GM04503 (cell line): Measurements from ENCODE around the gene GRHL1.
"Not testable (repeated sequence)": the region's sequence is repeated elsewhere in the genome, so short reads cannot be mapped to it uniquely, and the experiment has no call there.

Source experiments
- DNase-seq: peaks from one replicate; pipeline ENCODE4 v3.0.0-alpha.2; 2012; ENCODE audit warnings: low read depth

GRHL1 gene

GRCh38 chr2:10026940-10027569 lies 75.6 kb downstream of the GRHL1 start:
- no peak for DNase-seq

- DNase-seq, result no peak
These were observed 76.3 kb downstream of the GRHL1 start for GRCh38 chr2:10027660-10028330.

DNA sequence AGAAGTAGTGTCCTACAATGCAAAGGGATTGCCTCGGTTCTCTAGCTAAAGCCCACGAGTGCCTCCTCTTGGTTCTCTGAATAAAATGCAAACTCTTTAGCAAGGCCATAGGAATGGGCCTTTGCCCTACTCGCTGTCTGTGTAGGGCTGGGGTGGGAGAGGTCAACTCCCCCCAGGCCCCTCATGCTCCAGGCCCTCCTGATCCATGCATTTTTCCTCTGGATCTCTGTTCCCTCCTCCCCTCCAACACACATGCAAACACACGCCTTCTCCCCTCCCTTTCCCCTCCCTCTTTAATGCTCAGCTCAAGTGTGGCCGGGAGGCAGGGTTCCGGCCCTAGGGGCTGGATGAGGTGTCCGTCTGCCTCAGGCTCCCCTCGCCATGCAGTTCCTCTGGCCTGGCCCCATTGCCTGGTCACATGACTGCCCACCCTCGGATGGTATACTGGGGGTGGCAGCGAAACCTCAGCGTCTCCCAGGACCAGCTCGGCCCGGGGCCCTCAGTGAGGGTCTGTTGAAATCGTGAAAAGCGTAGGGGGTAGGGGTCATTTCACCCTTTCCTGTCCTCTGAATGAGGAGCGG lies 77.0 kb downstream of the GRHL1 start:
- no peak for DNase-seq

- no peak for DNase-seq
These were observed 77.7 kb downstream of the GRHL1 start for GRCh38 chr2:10028988-10029874.

DNA sequence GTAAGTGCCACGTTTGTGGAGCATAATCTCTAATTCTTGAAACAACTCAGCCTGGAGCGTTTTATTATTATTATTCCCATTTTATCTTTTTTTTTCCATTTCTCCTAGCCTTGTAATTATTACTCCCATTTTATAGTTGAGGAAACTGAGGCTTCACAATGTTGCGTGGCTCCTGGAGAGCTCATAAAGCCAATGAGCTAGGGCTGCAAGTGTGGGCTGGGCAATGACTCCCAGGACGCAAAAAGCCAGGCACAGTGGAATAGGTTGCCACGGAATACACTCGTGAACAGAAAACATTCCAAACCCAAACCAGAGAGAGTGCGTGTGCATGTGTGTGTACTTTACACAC lies 78.4 kb downstream of the GRHL1 start:
- no peak for DNase-seq

GRCh38 chr2:10030311-10030736 lies 78.8 kb downstream of the GRHL1 start:
- DNase-seq, result no peak

GRCh38 chr2:10030798-10031197 lies 79.3 kb downstream of the GRHL1 start:
- DNase-seq, result not testable (repeated sequence)

GRCh38 chr2:10031886-10032745 lies 80.6 kb downstream of the GRHL1 start:
- no peak for DNase-seq

- DNase-seq, result no peak
These were observed 81.2 kb downstream of the GRHL1 start for GRCh38 chr2:10032746-10033105.

DNA sequence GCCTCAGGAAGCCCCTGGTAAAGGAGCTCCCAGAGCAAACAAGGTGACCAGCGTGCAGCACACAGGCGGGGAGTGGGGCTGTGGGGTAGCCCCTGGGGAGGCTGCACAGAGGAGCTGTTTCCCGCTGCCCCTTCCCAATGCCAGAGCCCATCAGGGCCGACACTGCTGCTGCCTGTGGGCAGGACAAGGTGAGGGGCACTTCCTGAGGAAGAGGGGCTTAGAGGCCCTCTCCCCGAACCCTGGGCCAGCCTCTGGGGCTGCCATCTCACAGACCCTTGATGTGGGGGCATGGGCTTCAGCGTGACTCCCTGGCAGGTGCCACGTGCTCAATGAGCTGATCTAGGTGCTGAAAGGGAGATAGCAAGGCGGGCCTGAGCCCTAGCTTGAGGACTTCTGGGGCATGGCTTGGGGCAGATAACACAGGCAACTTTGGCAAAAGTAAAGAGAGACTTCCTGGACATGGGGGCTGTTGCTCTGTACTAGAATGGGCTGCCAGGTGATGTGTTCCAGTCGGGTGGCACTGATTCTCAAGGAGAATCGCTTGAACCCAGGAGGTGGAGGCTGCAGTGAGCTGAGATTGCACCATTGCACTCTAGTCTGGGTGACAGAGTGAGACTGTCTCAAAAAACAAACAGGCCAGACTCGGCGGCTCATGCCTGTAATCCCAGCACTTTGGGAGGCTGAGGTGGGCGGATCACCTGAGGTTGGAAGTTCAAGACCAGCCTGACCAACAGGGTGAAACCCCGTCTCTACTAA lies 81.9 kb downstream of the GRHL1 start:
- DNase-seq, result no peak

DNA sequence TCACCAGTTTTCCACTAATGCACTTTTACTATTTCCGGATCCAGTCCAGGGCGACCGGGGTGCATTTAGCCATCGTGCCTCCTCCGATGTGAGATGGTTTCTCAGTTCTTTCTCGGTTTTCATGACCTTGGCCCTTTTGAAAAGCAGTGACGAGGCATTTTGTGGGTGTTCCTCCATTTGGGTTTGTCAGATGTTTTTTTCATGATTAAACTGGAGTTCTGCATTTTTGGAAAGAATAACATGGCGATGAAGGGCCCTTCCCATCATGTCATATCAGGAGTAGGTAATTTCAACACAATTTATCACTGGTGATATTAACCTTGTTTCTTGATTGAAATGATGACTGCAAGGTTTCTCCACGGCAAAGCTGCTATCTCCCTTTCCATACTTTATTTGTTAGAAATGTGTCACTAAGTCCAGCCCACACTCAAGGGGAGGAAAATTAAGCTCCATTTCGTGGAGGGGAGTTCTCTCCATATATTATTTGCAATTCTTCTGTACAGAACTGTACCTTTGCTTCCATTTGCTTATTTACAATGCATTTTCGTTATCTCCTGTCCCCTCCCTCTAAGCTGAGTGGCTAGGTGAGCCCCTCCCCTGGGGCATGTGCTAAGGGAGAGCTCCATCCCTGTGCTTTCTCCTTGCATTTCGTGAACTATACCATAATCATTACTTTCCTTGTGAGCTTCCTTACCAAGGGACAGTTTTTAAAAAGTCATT lies 83.0 kb downstream of the GRHL1 start:
- DNase-seq, result no peak

- no peak for DNase-seq
These were observed 83.5 kb downstream of the GRHL1 start for GRCh38 chr2:10035053-10035422.

GRCh38 chr2:10035633-10036032 lies 84.1 kb downstream of the GRHL1 start:
- no peak for DNase-seq

DNA sequence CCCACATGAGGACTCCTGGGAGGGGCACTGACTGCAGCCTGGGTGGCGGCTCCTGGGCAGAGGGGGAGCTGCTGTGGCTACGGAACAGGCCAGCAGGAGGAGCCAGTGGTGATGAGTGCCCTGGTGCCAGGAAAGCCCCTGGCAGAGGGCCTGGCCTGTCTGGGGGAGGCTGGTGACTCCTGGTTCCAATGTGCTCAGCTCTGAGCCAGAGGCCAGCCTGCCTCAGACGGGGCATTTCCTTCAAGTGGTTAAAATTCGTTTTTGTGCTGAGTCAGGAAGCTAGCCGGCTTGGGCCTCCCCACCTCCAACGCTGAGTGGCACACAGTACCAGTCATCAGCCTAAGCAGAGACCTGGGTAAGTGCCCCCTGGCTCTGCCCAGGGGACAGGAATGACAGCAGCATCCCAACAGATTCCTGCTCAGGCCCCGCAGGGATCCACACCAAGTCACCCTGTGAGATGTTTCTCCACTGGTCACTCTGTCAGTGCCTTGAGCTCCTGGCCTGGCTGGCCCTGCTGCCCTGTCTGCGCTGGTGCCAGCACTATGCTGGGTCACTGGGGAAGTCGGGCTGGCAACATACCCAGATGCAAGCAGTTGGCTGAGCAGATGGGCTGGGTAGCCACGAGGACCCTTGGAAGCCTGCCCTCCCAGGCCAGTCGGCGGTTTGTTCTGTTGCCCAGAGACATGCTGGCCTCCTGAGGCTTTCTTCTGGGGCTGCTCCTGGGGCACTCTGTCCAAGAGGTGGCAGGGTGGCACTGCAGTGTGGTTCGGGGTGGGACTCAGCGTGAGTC lies 84.8 kb downstream of the GRHL1 start:
- no peak for DNase-seq

- DNase-seq, result no peak
These were observed 86.6 kb downstream of the GRHL1 start for GRCh38 chr2:10038123-10038522.

DNA sequence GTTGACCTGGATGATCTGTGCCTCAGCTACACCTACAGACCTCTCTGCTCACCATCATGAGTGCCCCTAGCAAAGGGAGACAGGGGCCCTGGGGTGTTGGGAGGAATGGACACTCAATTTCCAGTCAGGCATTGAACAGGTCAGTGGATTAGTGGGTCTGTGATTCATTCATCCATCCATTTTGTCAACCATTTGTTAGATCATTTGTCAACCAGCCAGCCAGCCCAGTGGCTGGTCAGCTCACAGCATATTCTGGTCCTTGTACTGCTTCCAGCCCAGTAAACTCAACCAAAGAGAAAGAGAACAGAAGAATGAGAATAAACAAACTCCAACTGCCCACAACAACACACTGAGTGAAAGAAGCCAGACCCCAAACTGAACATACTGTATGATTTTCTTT lies 87.2 kb downstream of the GRHL1 start:
- DNase-seq, result no peak

DNA sequence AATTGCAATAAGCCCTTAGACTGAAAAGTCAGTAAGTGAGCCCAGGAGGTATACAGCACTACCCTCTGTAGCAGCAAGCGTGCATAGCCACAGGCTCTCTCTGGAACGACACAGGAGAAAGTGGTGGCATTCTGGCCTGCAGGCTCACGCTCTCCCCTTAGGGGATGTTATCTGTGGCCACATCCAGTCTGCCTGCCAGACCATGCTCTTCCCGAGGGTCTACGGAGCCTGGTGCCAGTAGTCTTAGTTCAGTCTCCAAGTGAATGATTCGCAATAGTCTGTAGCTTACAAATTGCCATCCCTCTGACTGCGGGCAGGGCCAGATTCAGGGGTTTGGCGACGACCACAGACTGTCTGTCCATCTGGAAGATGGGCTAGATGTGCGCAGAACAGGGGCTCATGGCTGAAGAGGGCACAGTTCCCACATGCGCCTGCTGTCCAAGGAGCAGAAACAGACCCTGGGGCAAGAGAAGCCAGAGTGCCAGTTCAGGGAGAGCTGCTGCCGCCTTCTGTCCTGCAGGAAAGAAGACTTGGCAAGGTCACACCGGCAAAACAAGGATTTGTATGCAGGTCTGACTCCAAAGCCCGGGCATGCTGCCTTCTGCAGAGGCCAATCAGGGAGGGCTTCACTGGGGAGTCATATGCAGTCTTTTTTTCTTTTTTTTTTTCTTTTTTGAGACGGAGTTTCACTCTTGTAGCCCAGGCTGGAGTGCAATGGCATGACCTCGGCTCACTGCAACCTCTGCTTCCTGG lies 88.3 kb downstream of the GRHL1 start:
- no peak for DNase-seq

GRCh38 chr2:10041711-10042110 lies 90.2 kb downstream of the GRHL1 start:
- DNase-seq, result no peak
